Stomach (tissue), 4 donors: ENCODE data around the gene KRTAP10-5.

Experiments
- EP300 ChIP-seq: sonication (generic); formaldehyde crosslinking; IDR thresholded peaks from one replicate; pipeline ENCODE4 v1.6.1; 2017; ENCODE audit warnings: antibody characterized with exemption
- POLR2A ChIP-seq, 4 donors: fragments of 450-650 bp; IDR thresholded peaks; one replicate each; pipeline ENCODE4 v1.6.1; 2016; ENCODE audit warnings: antibody characterized with exemption in 4 of 4, control low read depth in 2 of 4, mild to moderate bottlenecking in 1 of 4, moderate library complexity in 1 of 4
- POLR2AphosphoS5 ChIP-seq, 3 donors: sonication (generic); formaldehyde crosslinking; IDR thresholded peaks; one replicate each; pipeline ENCODE4 v1.6.1; 2016; ENCODE audit warnings: antibody characterized with exemption in 3 of 3
- TF ChIP-seq, protein P1 (sequence below), 7 experiments: fragments of 450-650 bp in 4 of 7; fragments of 200-600 bp in 3 of 7; sonication (generic) in 3 of 7; IDR thresholded peaks; one replicate each; pipeline ENCODE4 v1.5.1; 2016 to 2019; ENCODE audit warnings: antibody characterized with exemption in 7 of 7, control low read depth in 2 of 7, mild to moderate bottlenecking in 1 of 7

DNA sequence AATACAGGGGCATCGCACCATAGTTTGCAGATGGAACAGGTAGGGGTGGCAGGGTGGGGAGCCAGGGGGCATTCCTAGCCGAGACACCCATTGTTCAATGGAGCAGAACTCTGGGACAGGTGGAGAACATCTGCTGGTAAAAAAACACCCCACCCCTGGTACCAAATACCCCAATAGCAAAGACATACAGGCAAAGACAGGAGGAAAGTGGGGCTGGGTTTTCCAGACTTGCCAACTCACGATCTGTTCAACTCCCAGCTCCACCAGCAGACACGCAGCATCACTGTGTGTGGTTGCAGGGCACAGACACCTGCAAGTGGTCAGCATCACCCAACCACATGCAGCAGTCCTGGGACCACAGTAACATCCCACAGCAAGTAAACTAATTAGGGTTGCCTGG lies 31.1 kb upstream of the KRTAP10-5 start:
- TF ChIP-seq, protein P1, sequence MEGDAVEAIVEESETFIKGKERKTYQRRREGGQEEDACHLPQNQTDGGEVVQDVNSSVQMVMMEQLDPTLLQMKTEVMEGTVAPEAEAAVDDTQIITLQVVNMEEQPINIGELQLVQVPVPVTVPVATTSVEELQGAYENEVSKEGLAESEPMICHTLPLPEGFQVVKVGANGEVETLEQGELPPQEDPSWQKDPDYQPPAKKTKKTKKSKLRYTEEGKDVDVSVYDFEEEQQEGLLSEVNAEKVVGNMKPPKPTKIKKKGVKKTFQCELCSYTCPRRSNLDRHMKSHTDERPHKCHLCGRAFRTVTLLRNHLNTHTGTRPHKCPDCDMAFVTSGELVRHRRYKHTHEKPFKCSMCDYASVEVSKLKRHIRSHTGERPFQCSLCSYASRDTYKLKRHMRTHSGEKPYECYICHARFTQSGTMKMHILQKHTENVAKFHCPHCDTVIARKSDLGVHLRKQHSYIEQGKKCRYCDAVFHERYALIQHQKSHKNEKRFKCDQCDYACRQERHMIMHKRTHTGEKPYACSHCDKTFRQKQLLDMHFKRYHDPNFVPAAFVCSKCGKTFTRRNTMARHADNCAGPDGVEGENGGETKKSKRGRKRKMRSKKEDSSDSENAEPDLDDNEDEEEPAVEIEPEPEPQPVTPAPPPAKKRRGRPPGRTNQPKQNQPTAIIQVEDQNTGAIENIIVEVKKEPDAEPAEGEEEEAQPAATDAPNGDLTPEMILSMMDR (IDR thresholded peaks at IDR 0.05) = no peak
- TF ChIP-seq POLR2A (IDR thresholded peaks at IDR 0.05) (no peak), POLR2AphosphoS5 (IDR thresholded peaks at IDR 0.05) (no peak), EP300 (no peak)
